HG03575 (cell line): ENCODE measurements around the gene MEPE.

Experiments
- ATAC-seq: cut with Tn5 transposase; IDR thresholded peaks from one replicate; pipeline ENCODE4 v1.9.1; 2021; ENCODE audit not compliant: unreplicated experiment, insufficient number of reproducible peaks, low FRiP score; ENCODE audit errors: extremely low read depth

MEPE gene

GRCh38 chr4:87838890-87839591 lies 6.3 kb downstream of the MEPE start:
- no peak for ATAC-seq

DNA sequence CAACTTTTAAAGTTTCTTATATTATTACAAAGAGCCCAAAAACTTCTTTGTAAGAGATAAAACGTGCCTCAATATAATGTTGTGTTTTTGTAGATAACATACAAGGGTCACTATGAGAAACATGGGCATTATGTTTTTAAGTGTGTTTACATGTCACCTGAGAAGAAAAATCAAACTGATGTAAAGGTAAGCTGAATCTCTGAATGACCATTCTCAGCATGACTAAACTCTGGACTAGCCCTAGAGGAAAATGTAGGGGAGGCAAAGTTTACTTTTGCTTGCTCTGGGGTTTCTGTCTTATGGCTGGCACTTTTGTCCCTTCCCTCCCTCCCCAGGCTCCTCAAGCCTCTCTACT lies 6.8 kb downstream of the MEPE start:
- no peak for ATAC-seq

- ATAC-seq: no peak
These were observed 7.4 kb downstream of the MEPE start for GRCh38 chr4:87840149-87840548.

DNA sequence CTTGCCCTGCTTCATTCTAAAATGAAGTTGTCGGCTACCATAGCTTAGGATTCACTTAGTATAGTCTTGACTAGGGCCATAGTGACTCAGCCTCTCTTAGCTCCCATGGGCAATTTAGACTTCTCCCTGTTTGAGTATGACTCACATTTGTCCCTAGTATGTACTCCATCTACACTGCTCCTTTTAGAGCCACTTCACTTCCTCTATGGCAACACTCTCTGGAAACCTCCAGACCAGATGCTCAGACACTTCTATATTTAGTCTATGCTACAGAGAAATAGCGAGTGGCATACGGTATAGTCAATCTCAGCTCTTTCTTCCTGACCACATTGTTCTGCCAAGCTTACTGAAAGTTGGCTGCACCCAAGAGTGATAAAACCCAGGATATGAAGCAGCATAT lies 11.2 kb downstream of the MEPE start:
- no peak for ATAC-seq

GRCh38 chr4:87844452-87844851 lies 11.7 kb downstream of the MEPE start:
- no peak for ATAC-seq

DNA sequence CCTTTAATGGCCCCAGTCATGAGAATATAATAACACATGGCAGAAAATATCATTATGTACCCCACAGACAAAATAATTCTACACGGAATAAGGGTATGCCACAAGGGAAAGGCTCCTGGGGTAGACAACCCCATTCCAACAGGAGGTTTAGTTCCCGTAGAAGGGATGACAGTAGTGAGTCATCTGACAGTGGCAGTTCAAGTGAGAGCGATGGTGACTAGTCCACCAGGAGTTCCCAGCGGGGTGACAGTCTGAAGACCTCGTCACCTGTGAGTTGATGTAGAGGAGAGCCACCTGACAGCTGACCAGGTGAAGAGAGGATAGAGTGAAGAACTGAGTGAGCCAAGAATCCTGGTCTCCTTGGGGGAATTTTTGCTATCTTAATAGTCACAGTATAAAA lies 13.5 kb downstream of the MEPE start:
- no peak for ATAC-seq

GRCh38 chr4:87848622-87849351 lies 16.0 kb downstream of the MEPE start:
- no peak for ATAC-seq

GRCh38 chr4:87849612-87850011 lies 16.8 kb downstream of the MEPE start:
- ATAC-seq: no peak

DNA sequence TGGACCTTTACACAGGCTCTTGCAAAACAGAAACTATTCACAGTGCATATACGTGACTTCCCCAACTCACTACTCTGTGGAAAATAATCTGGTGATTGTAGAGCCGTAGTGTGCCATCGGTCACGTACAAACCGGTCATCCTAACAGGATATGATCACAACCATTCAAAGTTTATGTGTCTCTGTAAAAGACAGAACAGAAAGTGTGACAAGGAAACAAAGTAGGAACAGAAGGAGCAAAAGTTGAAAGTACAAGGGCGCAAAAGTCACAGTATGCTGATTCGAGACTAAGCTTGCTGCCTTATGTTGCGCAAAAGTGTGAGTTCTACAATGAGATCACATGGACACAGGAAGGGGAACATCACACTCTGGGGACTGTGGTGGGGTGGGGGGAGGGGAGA lies 18.6 kb downstream of the MEPE start:
- ATAC-seq: no peak

DNA sequence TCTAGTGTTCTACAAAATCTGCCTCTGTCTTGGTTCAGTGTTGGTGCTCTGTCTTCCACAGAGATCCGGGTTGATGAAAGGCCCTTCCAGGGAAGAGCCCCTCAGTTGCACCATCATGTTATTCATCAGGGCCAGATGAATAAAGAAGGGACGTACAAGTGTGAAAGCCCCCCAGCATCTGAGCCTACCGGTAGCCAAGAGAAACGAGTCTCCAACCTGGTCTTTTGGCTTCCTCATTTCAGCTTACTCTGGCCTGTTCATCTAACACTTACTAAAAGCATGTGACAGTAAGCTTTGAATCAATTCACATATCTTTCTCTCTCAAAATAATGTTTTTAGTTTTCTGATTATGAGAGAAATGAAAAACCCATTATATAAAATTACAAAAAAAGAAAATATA lies 19.2 kb downstream of the MEPE start:
- no peak for ATAC-seq

DNA sequence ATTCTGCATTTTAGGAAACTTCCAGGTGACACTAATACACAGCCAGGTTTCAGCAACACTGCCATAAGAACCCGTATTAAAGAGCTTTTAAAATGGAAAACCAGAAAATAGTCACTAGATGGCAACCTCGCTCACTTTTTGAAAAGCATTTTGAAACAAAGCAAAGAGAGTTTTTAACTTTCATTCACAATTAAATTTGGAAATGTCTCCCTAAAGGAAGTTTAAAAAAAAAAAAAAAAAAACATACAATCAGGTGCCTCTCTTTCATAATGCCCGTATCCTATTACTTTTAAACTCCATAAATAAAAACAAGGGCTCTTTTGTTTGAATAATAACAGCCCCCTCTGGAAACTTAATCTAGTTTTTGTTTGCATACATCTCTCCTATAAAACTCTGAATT lies 20.3 kb downstream of the MEPE start:
- no peak for ATAC-seq

DNA sequence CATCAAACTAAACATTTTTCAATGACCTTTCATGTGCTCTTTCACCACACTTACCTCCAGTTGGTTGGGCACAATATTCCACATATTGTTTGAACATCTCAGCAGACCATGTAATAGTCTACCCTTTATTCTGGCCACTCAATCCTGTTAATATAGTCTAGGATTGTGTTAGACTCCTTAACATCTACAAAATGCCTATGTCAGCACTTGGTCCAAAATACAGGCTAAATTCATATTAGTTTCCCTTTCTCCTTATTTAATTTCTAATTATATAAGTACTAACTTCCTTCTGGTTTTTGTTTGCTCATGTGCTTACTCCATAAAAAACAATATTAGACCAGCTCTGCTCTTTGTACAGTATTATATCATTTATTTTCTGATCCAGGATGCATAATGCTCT lies 21.1 kb downstream of the MEPE start:
- ATAC-seq: no peak

GRCh38 chr4:87855559-87855958 lies 22.8 kb downstream of the MEPE start:
- no peak for ATAC-seq

DNA sequence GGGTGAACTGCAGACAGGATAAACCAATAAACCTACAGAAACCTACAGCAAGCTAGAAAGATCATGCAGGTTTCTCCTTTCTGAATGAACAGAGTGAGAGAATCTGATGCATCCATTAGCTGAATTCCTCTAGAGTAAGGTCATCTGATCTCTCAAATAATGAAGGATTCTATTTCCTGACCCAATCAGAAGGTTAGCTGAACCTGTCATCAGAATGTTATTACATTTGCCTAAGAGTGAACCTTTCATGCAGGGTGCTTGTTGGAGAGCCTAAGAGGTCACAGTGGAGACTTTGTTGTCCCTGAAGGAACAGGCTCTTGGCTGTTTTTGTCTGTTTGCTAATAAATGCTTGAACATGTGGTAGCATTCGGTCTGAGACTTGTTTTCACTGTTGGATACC lies 24.0 kb downstream of the MEPE start:
- no peak for ATAC-seq

- no peak for ATAC-seq
These were observed 25.0 kb downstream of the MEPE start for GRCh38 chr4:87857789-87858188.

GRCh38 chr4:87862236-87862635 lies 29.5 kb downstream of the MEPE start:
- no peak for ATAC-seq

- ATAC-seq: no peak
These were observed 30.7 kb downstream of the MEPE start for GRCh38 chr4:87863486-87863885.

DNA sequence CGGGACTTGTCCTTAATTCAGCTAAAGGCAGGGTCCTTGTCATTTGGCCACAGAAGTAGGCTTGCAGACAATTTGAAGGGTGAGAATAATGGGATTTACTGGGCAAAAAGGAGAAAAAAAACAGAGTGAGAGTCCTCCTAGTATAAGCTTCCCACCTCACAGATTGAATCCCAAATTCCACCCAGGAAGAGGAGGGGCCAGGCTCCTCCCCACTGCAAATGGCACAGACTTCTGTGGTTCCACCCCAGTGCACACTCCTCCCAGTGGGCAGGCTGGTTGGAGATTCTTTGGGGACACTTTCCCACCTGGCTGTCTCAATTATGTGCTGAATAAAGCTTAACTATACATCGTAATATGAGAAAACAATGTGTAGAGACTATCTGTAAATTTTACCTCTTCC lies 31.6 kb downstream of the MEPE start:
- ATAC-seq: no peak

DNA sequence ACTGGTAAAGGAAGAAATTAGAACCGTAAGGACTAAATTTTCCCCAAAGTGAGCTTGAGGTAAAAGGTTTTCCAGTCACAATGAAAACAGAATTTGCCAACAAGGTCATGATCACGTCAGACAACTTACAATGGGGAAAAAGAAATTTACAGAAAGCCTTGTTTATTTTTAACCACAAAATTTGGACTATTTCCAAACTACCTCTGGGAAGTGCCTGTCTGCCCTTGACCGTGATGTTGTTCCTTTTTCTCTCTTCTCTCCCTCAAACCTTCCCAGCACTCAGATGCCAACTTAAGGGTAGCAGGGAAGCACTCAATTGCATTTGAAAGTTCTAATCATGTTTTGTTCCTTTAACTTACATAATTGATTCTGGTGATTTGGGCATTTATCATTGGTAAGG lies 32.5 kb downstream of the MEPE start:
- ATAC-seq: no peak

GRCh38 chr4:87865960-87866598 lies 33.3 kb downstream of the MEPE start:
- no peak for ATAC-seq
